ENCODE results near the gene PDE9A. TPM values are rescaled to one million over a fixed set of nuclear protein-coding genes. Genes with fewer than 3 reads are reported as not detected.
"Not testable (repeated sequence)": the region's sequence is repeated elsewhere in the genome, so short reads cannot be mapped to it uniquely, and the experiment has no call there.

The PDE9A gene
- total and polyA plus RNA-seq, 4 experiments from 2014 or later: 2.2 to 9.2 (median 5.3) TPM

- Mint-ChIP-seq H3K4me1 (no peaks in the 10 kb centered on the region), H3K27ac (no peak overlapping the region)
- intact Hi-C loops (cut with micrococcal nuclease): loop anchor here (10.0 kb wide), 1 partner anchor 125 kb away; no protein-coding TSS in a partner anchor
Observed at GRCh38 chr21:42809577-42810475, 156.4 kb downstream of the PDE9A start.

GRCh38 chr21:42811960-42812359 is 158.5 kb downstream of the PDE9A start:
- POLR2A ChIA-PET (ENCODE audit: partially characterized antibody): no interaction called here

More at GRCh38 chr21:42809577-42810475, 156.4 kb downstream of the PDE9A start:
- no peak overlapping the region for H3K27ac ChIP-seq (ENCODE audit: low read depth, low read length)
- Mint-ChIP-seq H3K4me3 (no peak overlapping the region), H3K27me3 (peaks cover 6 to 10% of the 10 kb centered on the region in 2 donors), H3K9me3 (no peaks in the 10 kb centered on the region), H3K36me3 (no peaks in the 10 kb centered on the region)
- H3K4me1 ChIP-seq (ENCODE audit: insufficient read depth, low read length): no peaks in the 10 kb centered on the region
- no peak overlapping the region for H3K4me3 ChIP-seq (ENCODE audit: low read length in 2 of 2)
- no peaks in the 10 kb centered on the region for H3K9me3 ChIP-seq (ENCODE audit: control insufficient read depth in 1 of 2, low read length in 2 of 2)
- no peak for DNase-seq
- CTCF ChIA-PET (ENCODE audit: partially characterized antibody): no interaction called here
- POLR2A ChIA-PET (ENCODE audit: partially characterized antibody): no interaction called here
- H3K27me3 ChIP-seq (ENCODE audit: insufficient read depth, low read length): no peaks in the 10 kb centered on the region
- no peaks in the 10 kb centered on the region for H3K36me3 ChIP-seq (ENCODE audit: insufficient read depth, low read length)

GRCh38 chr21:42812528-42813241 is 159.3 kb downstream of the PDE9A start:
- intact Hi-C loops (cut with micrococcal nuclease): loop anchor here (10.0 kb wide), 1 partner anchor 128 kb away; no protein-coding TSS in a partner anchor
- H3K27me3 Mint-ChIP-seq; DNase-seq; H3K4me3 ChIP-seq (ENCODE audit: low read length in 2 of 2); H3K4me3 Mint-ChIP-seq; H3K36me3 Mint-ChIP-seq; H3K36me3 ChIP-seq (ENCODE audit: insufficient read depth, low read length); H3K4me1 ChIP-seq (ENCODE audit: insufficient read depth, low read length); H3K4me1 Mint-ChIP-seq; H3K9me3 Mint-ChIP-seq; H3K27ac ChIP-seq (ENCODE audit: low read depth, low read length); H3K27me3 ChIP-seq (ENCODE audit: insufficient read depth, low read length); H3K9me3 ChIP-seq (ENCODE audit: control insufficient read depth in 1 of 2, low read length in 2 of 2): not testable (repeated sequence)
- ChIA-PET CTCF (ENCODE audit: partially characterized antibody) (interaction anchor here (1.0 to 1.8 kb wide), 4 partner anchors 15 to 219 kb away, joined by 3 to 6 read pairs (median 5); no protein-coding TSS in a partner anchor), POLR2A (ENCODE audit: partially characterized antibody) (interaction anchor here (1.3 kb wide), 1 partner anchor 29 kb away, joined by 4 read pairs; no protein-coding TSS in a partner anchor)
- peak overlapping the region in 1 of 7 donors; percentile 7 for H3K27ac Mint-ChIP-seq

More at GRCh38 chr21:42811960-42812359, 158.5 kb downstream of the PDE9A start:
- no peaks in the 10 kb centered on the region for H3K36me3 ChIP-seq (ENCODE audit: insufficient read depth, low read length)
- DNase-seq: no peak
- Mint-ChIP-seq H3K9me3 (peaks cover 0 to 2% (median 0%) of the 10 kb centered on the region in 8 donors), H3K27ac (peak overlapping the region in 1 of 7 donors; percentile 45), H3K4me3 (no peak overlapping the region), H3K27me3 (peaks cover 2 to 4% of the 10 kb centered on the region in 2 donors), H3K4me1 (no peaks in the 10 kb centered on the region), H3K36me3 (no peaks in the 10 kb centered on the region)
- no peaks in the 10 kb centered on the region for H3K4me1 ChIP-seq (ENCODE audit: insufficient read depth, low read length)
- intact Hi-C loops (cut with micrococcal nuclease): loop anchor here (10.0 kb wide), 1 partner anchor 127 kb away; no protein-coding TSS in a partner anchor
- no peak overlapping the region for H3K4me3 ChIP-seq (ENCODE audit: low read length in 2 of 2)
- no peaks in the 10 kb centered on the region for H3K27me3 ChIP-seq (ENCODE audit: insufficient read depth, low read length)
- no peaks in the 10 kb centered on the region for H3K9me3 ChIP-seq (ENCODE audit: control insufficient read depth in 1 of 2, low read length in 2 of 2)
- CTCF ChIA-PET (ENCODE audit: partially characterized antibody): no interaction called here
- no peak overlapping the region for H3K27ac ChIP-seq (ENCODE audit: low read depth, low read length)

DNA sequence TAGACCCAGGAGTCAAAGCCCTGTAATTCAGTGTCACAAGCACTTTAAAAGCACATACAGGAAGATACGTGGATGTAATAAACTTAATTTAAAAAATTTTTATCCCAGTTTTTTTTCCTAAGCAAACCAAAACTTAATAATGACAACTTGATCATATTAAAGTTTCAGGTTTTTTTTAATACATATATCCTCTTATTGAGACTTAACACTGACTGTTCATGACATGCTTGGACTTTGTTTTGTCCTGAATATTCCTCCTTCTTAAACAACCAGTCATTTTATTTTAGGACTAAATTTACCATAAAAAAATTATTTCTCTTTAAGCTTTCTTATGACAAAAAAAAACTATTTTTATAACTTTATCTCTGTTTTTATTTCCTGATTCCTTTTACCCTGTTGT is 161.8 kb downstream of the PDE9A start:
- peaks cover 0 to 2% (median under 1%) of the 10 kb centered on the region in 4 donors for H3K4me1 Mint-ChIP-seq
- no peak overlapping the region for H3K27ac ChIP-seq (ENCODE audit: low read depth, low read length)
- no peaks in the 10 kb centered on the region for H3K36me3 ChIP-seq (ENCODE audit: insufficient read depth, low read length)
- H3K4me3 ChIP-seq (ENCODE audit: low read length in 2 of 2): no peak overlapping the region
- intact Hi-C loops (cut with micrococcal nuclease): loop anchor here (10.0 kb wide), 1 partner anchor 130 kb away; no protein-coding TSS in a partner anchor
- no peaks in the 10 kb centered on the region for H3K36me3 Mint-ChIP-seq
- peaks cover 5% of the 10 kb centered on the region in 2 donors for H3K27me3 Mint-ChIP-seq
- CTCF ChIA-PET (ENCODE audit: partially characterized antibody): interaction anchor here (1.2 to 1.9 kb wide), 4 partner anchors 12 to 223 kb away, joined by 3 to 10 read pairs (median 3); no protein-coding TSS in a partner anchor
- H3K9me3 ChIP-seq (ENCODE audit: control insufficient read depth in 1 of 2, low read length in 2 of 2): no peaks in the 10 kb centered on the region
- H3K4me1 ChIP-seq (ENCODE audit: insufficient read depth, low read length): no peaks in the 10 kb centered on the region
- H3K27ac Mint-ChIP-seq: peak overlapping the region in 1 of 7 donors; percentile 47
- no peaks in the 10 kb centered on the region for H3K27me3 ChIP-seq (ENCODE audit: insufficient read depth, low read length)
- POLR2A ChIA-PET (ENCODE audit: partially characterized antibody): no interaction called here
- no peak for DNase-seq
- no peak overlapping the region for H3K4me3 Mint-ChIP-seq
- H3K9me3 Mint-ChIP-seq: peaks cover 0 to 2% (median 0%) of the 10 kb centered on the region in 8 donors

GRCh38 chr21:42818328-42818749 is 164.9 kb downstream of the PDE9A start:
- Histone ChIP-seq H3K4me1 (ENCODE audit: insufficient read depth, low read length) (no peaks in the 10 kb centered on the region), H3K4me3 (ENCODE audit: low read length in 2 of 2) (no peak overlapping the region), H3K27ac (ENCODE audit: low read depth, low read length) (no peak overlapping the region), H3K27me3 (ENCODE audit: insufficient read depth, low read length) (no peaks in the 10 kb centered on the region), H3K9me3 (ENCODE audit: control insufficient read depth in 1 of 2, low read length in 2 of 2) (no peaks in the 10 kb centered on the region), H3K36me3 (ENCODE audit: insufficient read depth, low read length) (no peaks in the 10 kb centered on the region)
- peaks cover 0 to 2% (median 0%) of the 10 kb centered on the region in 8 donors for H3K9me3 Mint-ChIP-seq
- ChIA-PET CTCF (ENCODE audit: partially characterized antibody) (interaction anchor here (0.8 to 5.5 kb wide), 14 partner anchors 13 to 290 kb away, joined by 3 to 76 read pairs (median 3); partner anchors contain the start of gene PDE9A), POLR2A (ENCODE audit: partially characterized antibody) (interaction anchor here (1.3 kb wide), 1 partner anchor 165 kb away, joined by 3 read pairs; the partner anchor contains the start of gene PDE9A)
- peak in 4 of 5 donors; percentile 54 to 62 (median 58) for DNase-seq
- H3K4me1 Mint-ChIP-seq: peaks cover 0 to 2% (median under 1%) of the 10 kb centered on the region in 4 donors
- intact Hi-C loops (cut with micrococcal nuclease): loop anchor here (1.0 to 10.0 kb wide), 4 partner anchors 72 to 221 kb away; no protein-coding TSS in a partner anchor
- H3K27ac Mint-ChIP-seq: peak overlapping the region in 1 of 7 donors; percentile 79
- no peaks in the 10 kb centered on the region for H3K36me3 Mint-ChIP-seq
- H3K4me3 Mint-ChIP-seq: no peak overlapping the region
- peaks cover 5% of the 10 kb centered on the region in 2 donors for H3K27me3 Mint-ChIP-seq

GRCh38 chr21:42819861-42820615 is 166.6 kb downstream of the PDE9A start:
- ChIA-PET POLR2A (ENCODE audit: partially characterized antibody) (no interaction called here), CTCF (ENCODE audit: partially characterized antibody) (interaction anchor here (0.6 to 5.5 kb wide), 4 partner anchors 9 to 226 kb away, joined by 3 to 76 read pairs (median 19); partner anchors contain the start of gene PDE9A)
- H3K4me1 ChIP-seq (ENCODE audit: insufficient read depth, low read length): no peaks in the 10 kb centered on the region
- intact Hi-C loops (cut with micrococcal nuclease): loop anchor here (2.0 to 10.0 kb wide), 2 partner anchors 73 to 135 kb away; no protein-coding TSS in a partner anchor
- H3K4me3 ChIP-seq (ENCODE audit: low read length in 2 of 2): no peak overlapping the region
- peaks cover 0 to 2% (median under 1%) of the 10 kb centered on the region in 4 donors for H3K4me1 Mint-ChIP-seq
- no peaks in the 10 kb centered on the region for H3K9me3 ChIP-seq (ENCODE audit: control insufficient read depth in 1 of 2, low read length in 2 of 2)
- no peak overlapping the region for H3K27ac Mint-ChIP-seq
- peaks cover 8% of the 10 kb centered on the region in 2 donors for H3K27me3 Mint-ChIP-seq
- no peaks in the 10 kb centered on the region for H3K36me3 Mint-ChIP-seq
- peaks cover 6% of the 10 kb centered on the region for H3K27me3 ChIP-seq (ENCODE audit: insufficient read depth, low read length)
- no peaks in the 10 kb centered on the region for H3K36me3 ChIP-seq (ENCODE audit: insufficient read depth, low read length)
- no peak overlapping the region for H3K27ac ChIP-seq (ENCODE audit: low read depth, low read length)
- H3K9me3 Mint-ChIP-seq: peaks cover 0 to under 1% (median 0%) of the 10 kb centered on the region in 8 donors
- DNase-seq: no peak
- no peak overlapping the region for H3K4me3 Mint-ChIP-seq
